Measurements from ENCODE around the gene ADIPOQ.
"Not testable (repeated sequence)": the region's sequence is repeated elsewhere in the genome, so short reads cannot be mapped to it uniquely, and the experiment has no call there.

ADIPOQ gene

GRCh38 chr3:186842426-186843038 lies at the start of gene ADIPOQ:
Gene ADIPOQ, plus strand, starts transcription at chr3:186842710. Its CDS starts 10,349 bp downstream, at chr3:186853059.
- DNase-seq = no peak

- no peak for DNase-seq
Measured at GRCh38 chr3:186798239-186798874, 44.2 kb upstream of the ADIPOQ start.

GRCh38 chr3:186800285-186800684 lies 42.2 kb upstream of the ADIPOQ start:
- DNase-seq = no peak

GRCh38 chr3:186802701-186803100 lies 39.8 kb upstream of the ADIPOQ start:
- no peak for DNase-seq

- DNase-seq = not testable (repeated sequence)
Measured at GRCh38 chr3:186803447-186803846, 39.1 kb upstream of the ADIPOQ start.

- DNase-seq = peak; percentile 24 to 90 (median 70)
Measured at GRCh38 chr3:186806089-186807055, 36.1 kb upstream of the ADIPOQ start, which contains the start of gene RFC4. Gene RFC4, minus strand, starts transcription at chr3:186806482. Its CDS starts 1,769 bp downstream, at chr3:186804713.

- no peak for DNase-seq
Measured at GRCh38 chr3:186807231-186807630, 35.3 kb upstream of the ADIPOQ start.

GRCh38 chr3:186810336-186810996 lies 32.0 kb upstream of the ADIPOQ start:
- DNase-seq = no peak

GRCh38 chr3:186811313-186811712 lies 31.2 kb upstream of the ADIPOQ start:
- DNase-seq = not testable (repeated sequence)

GRCh38 chr3:186814100-186814499 lies 28.4 kb upstream of the ADIPOQ start:
- DNase-seq = no peak

GRCh38 chr3:186815435-186815834 lies 27.1 kb upstream of the ADIPOQ start:
- no peak for DNase-seq

- DNase-seq = no peak
Measured at GRCh38 chr3:186818516-186818915, 24.0 kb upstream of the ADIPOQ start.

GRCh38 chr3:186818956-186819355 lies 23.6 kb upstream of the ADIPOQ start:
- DNase-seq = no peak

GRCh38 chr3:186821429-186822387 lies 20.8 kb upstream of the ADIPOQ start:
- DNase-seq = peak in 2 of 51 donors; percentile 8 to 27

GRCh38 chr3:186822388-186822759 lies 20.1 kb upstream of the ADIPOQ start:
- DNase-seq = not testable (repeated sequence)

- DNase-seq = no peak
Measured at GRCh38 chr3:186823386-186823785, 19.1 kb upstream of the ADIPOQ start.

GRCh38 chr3:186824430-186825139 lies 17.9 kb upstream of the ADIPOQ start:
- DNase-seq = peak in 2 of 51 donors; percentile 3 to 6

GRCh38 chr3:186825294-186825821 lies 17.2 kb upstream of the ADIPOQ start:
- DNase-seq = peak in 19 of 51 donors; percentile 1 to 75 (median 14)

GRCh38 chr3:186825872-186826409 lies 16.6 kb upstream of the ADIPOQ start:
- DNase-seq = peak in 1 of 51 donors; percentile 26
